Measurements from ENCODE around the gene HOMER1. TPM values are rescaled to one million over a fixed set of nuclear protein-coding genes. Genes with fewer than 3 reads are reported as not detected.

The HOMER1 gene
- total RNA-seq, 2 experiments from 2014 or later, result 6.3 to 13.9 TPM

DNA sequence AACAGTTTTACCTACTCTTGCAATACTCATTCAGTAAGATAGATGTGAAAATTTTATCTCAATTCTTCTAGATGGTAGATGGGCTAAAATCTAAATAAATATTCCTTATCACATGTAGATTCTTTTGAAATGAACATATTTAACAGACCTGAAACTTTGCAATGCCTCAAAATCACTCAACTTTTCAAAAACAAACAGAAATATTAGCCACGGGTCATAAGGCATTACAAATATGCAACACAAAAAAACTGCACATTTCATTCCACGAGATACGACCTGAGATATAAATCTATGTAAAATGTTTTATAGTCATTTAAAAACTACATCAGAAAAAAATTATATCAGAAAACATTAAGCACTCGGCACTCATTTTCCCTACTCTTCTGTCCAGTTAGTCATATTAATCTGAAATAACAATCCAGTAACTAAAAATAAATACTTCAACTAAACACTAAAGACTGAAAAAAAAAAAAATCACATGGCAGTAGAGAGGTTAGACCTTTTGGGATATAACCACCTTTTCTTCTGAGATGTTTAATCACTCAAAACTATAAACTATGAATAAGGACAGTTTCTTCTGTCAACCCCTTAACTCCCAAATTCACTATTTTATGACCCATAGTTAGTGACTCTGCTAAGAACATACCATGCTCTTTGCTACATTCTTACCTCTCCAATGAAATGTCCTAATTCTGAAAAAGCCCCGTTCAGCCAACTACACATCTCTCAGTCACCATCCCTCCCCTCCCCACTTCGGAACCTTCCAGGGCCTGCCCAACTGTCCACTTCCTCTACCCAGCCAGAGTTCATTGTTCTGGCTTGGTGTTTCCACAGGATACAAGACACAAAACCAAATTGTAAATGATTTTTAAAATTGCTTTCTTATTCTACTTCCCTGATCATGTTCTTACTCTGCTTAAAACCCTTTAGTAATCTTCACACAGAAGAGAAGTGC lies 6.4 kb downstream of the HOMER1 start:
- H3K9me3 ChIP-seq (ENCODE audit: low read length), result no peaks in the 10 kb centered on the region
- POLR2A ChIA-PET, result interaction anchor here (0.9 kb wide), 1 partner anchor 11 kb away, joined by 3 read pairs; no protein-coding TSS in a partner anchor
- no peaks in the 10 kb centered on the region for H3K9me2 ChIP-seq (ENCODE audit: insufficient read depth, low read length)
- H4K20me1 ChIP-seq (ENCODE audit: insufficient read depth, low read length), result 0 out of 2 replicates have a peak, but pooled peaks cover 6% of the 10 kb centered on the region
- TF ChIP-seq CTCF (conservative IDR thresholded peaks at IDR 0.05; ENCODE audit: low read length) (no peak), EZH2phosphoT487 (IDR thresholded peaks at IDR 0.05; ENCODE audit: borderline replicate concordance, low read depth, low read length) (no peak)
- H3K4me1 ChIP-seq (ENCODE audit: insufficient read depth, low read length, poor library complexity, severe bottlenecking), result peaks cover 24% of the 10 kb centered on the region
- peaks cover 13% of the 10 kb centered on the region; the same call in 1 of the 2 replicates for H3K79me2 ChIP-seq (ENCODE audit: insufficient read depth, low read depth, low read length)
- no peak for DNase-seq (ENCODE audit: low spot score)
- BruUV-seq (replicated peaks), result no TSS peak
- H3K4me3 ChIP-seq (ENCODE audit: low read depth, low read length, poor library complexity, severe bottlenecking), result no peak overlapping the region
- no peak overlapping the region for H3K27ac ChIP-seq (ENCODE audit: low read depth, low read length, poor library complexity, severe bottlenecking)
- intact Hi-C loops (cut with micrococcal nuclease; ENCODE audit: unreplicated experiment), result no loop called here
- no peak overlapping the region for H2AFZ ChIP-seq (ENCODE audit: low read length)
- no peak overlapping the region for H3K4me2 ChIP-seq (ENCODE audit: low read length)
- CTCF ChIA-PET (ENCODE audit: unreplicated experiment), result no interaction called here
- H3K36me3 ChIP-seq (ENCODE audit: insufficient read depth, low read length), result no peaks in the 10 kb centered on the region

GRCh38 chr5:79505138-79505537 lies 8.8 kb downstream of the HOMER1 start:
- ChIA-PET CTCF (ENCODE audit: unreplicated experiment) (no interaction called here), POLR2A (no interaction called here)
- intact Hi-C loops (cut with micrococcal nuclease; ENCODE audit: unreplicated experiment), result no loop called here

More at GRCh38 chr5:79505138-79505537, 8.8 kb downstream of the HOMER1 start:
- H2AFZ ChIP-seq (ENCODE audit: low read length), result no peak overlapping the region
- H3K79me2 ChIP-seq (ENCODE audit: insufficient read depth, low read depth, low read length), result no peaks in the 10 kb centered on the region
- H3K4me1 ChIP-seq (ENCODE audit: insufficient read depth, low read length, poor library complexity, severe bottlenecking), result no peaks in the 10 kb centered on the region
- H3K4me3 ChIP-seq (ENCODE audit: low read depth, low read length, poor library complexity, severe bottlenecking), result no peak overlapping the region
- no peak for TF ChIP-seq EZH2phosphoT487 (IDR thresholded peaks at IDR 0.05; ENCODE audit: borderline replicate concordance, low read depth, low read length)
- TF ChIP-seq CTCF (conservative IDR thresholded peaks at IDR 0.05; ENCODE audit: low read length), result no peak
- no peaks in the 10 kb centered on the region for H3K9me2 ChIP-seq (ENCODE audit: insufficient read depth, low read length)
- no peak for DNase-seq (ENCODE audit: low spot score)
- H3K27ac ChIP-seq (ENCODE audit: low read depth, low read length, poor library complexity, severe bottlenecking), result no peak overlapping the region
- BruUV-seq (replicated peaks), result no TSS peak
- no peak overlapping the region for H3K4me2 ChIP-seq (ENCODE audit: low read length)
- H3K9me3 ChIP-seq (ENCODE audit: low read length), result no peaks in the 10 kb centered on the region
- H3K36me3 ChIP-seq (ENCODE audit: insufficient read depth, low read length), result no peaks in the 10 kb centered on the region
- H4K20me1 ChIP-seq (ENCODE audit: insufficient read depth, low read length), result no peaks in the 10 kb centered on the region

Data from OCI-LY7 (cell line).